ENCODE results near the gene SLC25A47. TPM values are rescaled to one million over a fixed set of nuclear protein-coding genes. Genes with fewer than 3 reads are reported as not detected.

Gene SLC25A47
- total and polyA plus RNA-seq, 4 donors, result 23.7 to 469 (median 291) TPM

DNA sequence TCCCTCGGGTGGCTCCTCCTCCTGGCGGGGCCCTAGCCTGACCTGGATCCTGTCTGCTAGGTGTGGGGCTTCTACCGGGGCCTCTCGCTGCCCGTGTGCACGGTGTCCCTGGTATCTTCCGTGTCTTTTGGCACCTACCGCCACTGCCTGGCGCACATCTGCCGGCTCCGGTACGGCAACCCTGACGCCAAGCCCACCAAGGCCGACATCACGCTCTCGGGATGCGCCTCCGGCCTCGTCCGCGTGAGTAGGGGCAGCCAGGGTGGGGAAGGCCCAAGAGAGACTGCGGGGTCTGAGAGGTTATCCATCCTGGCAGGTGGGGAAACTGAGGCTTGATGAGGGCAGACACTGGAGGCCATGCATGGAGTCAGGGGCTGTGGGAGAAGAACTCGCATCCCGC lies 4.0 kb downstream of the SLC25A47 start:
- Histone ChIP-seq H3K4me3 (ENCODE audit: low read depth in 1 of 3, low read length in 3 of 3) (no peak overlapping the region), H3K9me3 (ENCODE audit: control insufficient read depth in 4 of 4, low read length in 3 of 4) (no peaks in the 10 kb centered on the region), H3K27me3 (ENCODE audit: control insufficient read depth in 4 of 4, insufficient read depth in 4 of 4, low read length in 3 of 4) (no peaks in the 10 kb centered on the region), H3K9ac (ENCODE audit: low read depth in 1 of 2, low read length in 2 of 2) (no peak overlapping the region), H3K4me1 (ENCODE audit: control insufficient read depth in 4 of 4, insufficient read depth in 4 of 4, low read length in 3 of 4) (peaks cover 10 to 43% (median 33%) of the 10 kb centered on the region in 4 donors), H3K36me3 (ENCODE audit: control insufficient read depth in 4 of 4, insufficient read depth in 3 of 4, low read depth in 1 of 4, low read length in 3 of 4) (peaks cover 10 to 21% (median 12%) of the 10 kb centered on the region in 4 donors), H3K27ac (ENCODE audit: low read depth in 1 of 2, low read length in 2 of 2) (no peak overlapping the region)
- no peak for DNase-seq (ENCODE audit: low spot score)
- no peak for TF ChIP-seq HNF4A (conservative IDR thresholded peaks at IDR 0.05)
- TF ChIP-seq SP1 (IDR thresholded peaks at IDR 0.05), result no peak
- no peak for TF ChIP-seq RAD21 (IDR thresholded peaks at IDR 0.05)
- no peak for TF ChIP-seq FOXA2 (IDR thresholded peaks at IDR 0.05)
- TF ChIP-seq JUND (IDR thresholded peaks at IDR 0.05), result no peak
- no peak for TF ChIP-seq GABPA (IDR thresholded peaks at IDR 0.05 in 1 of 2, conservative IDR thresholded peaks at IDR 0.05 in 1 of 2)
- TF ChIP-seq FOXA1 (IDR thresholded peaks at IDR 0.05), result no peak
- no peak for TF ChIP-seq REST (IDR thresholded peaks at IDR 0.05)
- no peak for TF ChIP-seq NR2F2 (IDR thresholded peaks at IDR 0.05)
- no peak for TF ChIP-seq ZBTB33 (IDR thresholded peaks at IDR 0.05)
- TF ChIP-seq TAF1 (conservative IDR thresholded peaks at IDR 0.05), result no peak
- no peak for TF ChIP-seq YY1 (IDR thresholded peaks at IDR 0.05)
- TF ChIP-seq RXRA (IDR thresholded peaks at IDR 0.05), result no peak
- no peak for TF ChIP-seq EGR1 (IDR thresholded peaks at IDR 0.05; ENCODE audit: low read depth in 2 of 2)
- TF ChIP-seq, protein P1, sequence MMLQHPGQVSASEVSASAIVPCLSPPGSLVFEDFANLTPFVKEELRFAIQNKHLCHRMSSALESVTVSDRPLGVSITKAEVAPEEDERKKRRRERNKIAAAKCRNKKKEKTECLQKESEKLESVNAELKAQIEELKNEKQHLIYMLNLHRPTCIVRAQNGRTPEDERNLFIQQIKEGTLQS (IDR thresholded peaks at IDR 0.05), result no peak
- TF ChIP-seq MAX (IDR thresholded peaks at IDR 0.05), result no peak
- no peak for TF ChIP-seq HNF4G (IDR thresholded peaks at IDR 0.05)
- TF ChIP-seq, protein P2, sequence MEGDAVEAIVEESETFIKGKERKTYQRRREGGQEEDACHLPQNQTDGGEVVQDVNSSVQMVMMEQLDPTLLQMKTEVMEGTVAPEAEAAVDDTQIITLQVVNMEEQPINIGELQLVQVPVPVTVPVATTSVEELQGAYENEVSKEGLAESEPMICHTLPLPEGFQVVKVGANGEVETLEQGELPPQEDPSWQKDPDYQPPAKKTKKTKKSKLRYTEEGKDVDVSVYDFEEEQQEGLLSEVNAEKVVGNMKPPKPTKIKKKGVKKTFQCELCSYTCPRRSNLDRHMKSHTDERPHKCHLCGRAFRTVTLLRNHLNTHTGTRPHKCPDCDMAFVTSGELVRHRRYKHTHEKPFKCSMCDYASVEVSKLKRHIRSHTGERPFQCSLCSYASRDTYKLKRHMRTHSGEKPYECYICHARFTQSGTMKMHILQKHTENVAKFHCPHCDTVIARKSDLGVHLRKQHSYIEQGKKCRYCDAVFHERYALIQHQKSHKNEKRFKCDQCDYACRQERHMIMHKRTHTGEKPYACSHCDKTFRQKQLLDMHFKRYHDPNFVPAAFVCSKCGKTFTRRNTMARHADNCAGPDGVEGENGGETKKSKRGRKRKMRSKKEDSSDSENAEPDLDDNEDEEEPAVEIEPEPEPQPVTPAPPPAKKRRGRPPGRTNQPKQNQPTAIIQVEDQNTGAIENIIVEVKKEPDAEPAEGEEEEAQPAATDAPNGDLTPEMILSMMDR (IDR thresholded peaks at IDR 0.05; ENCODE audit: low read depth, low read length, missing input control), result no peak
- 79% methylated on average over 24 of the region's 24 CpGs for WGBS
